MM.1S (cell line): ENCODE data around the gene CRIP3.

ENCODE experiments used
- DNase-seq: peaks from one replicate; pipeline ENCODE4 v3.0.0-alpha.2; 2015
- H2AFZ ChIP-seq: fragments of 300-600 bp; sonication (generic); 2 replicates; pipeline ENCODE4 v1.6.0; 2016; ENCODE audit warnings: antibody characterized with exemption, low read length
- H3F3A ChIP-seq: fragments of 300-600 bp; sonication (generic); 2 replicates; pipeline ENCODE4 v1.6.1; 2016; ENCODE audit warnings: mild to moderate bottlenecking, antibody characterized with exemption, low read length, moderate library complexity, mixed read lengths; ENCODE audit not compliant: insufficient read depth
- H3K27ac ChIP-seq: fragments of 300-600 bp; sonication (generic); 2 replicates; pipeline ENCODE4 v1.5.1; 2016; ENCODE audit warnings: mild to moderate bottlenecking, low read length
- H3K27me3 ChIP-seq: fragments of 300-600 bp; sonication (generic); replicated peaks from 2 replicates; pipeline ENCODE4 v1.6.0; 2016; ENCODE audit warnings: low read length; ENCODE audit not compliant: insufficient read depth
- H3K36me3 ChIP-seq: fragments of 300-600 bp; sonication (generic); replicated peaks from 2 replicates; pipeline ENCODE4 v1.6.1; 2016; ENCODE audit warnings: mild to moderate bottlenecking, low read length, mixed read lengths; ENCODE audit not compliant: insufficient read depth
- H3K4me1 ChIP-seq: fragments of 300-600 bp; sonication (generic); 2 replicates; pipeline ENCODE4 v1.6.1; 2016; ENCODE audit warnings: low read length, mixed read lengths
- H3K4me2 ChIP-seq: fragments of 300-600 bp; sonication (generic); 2 replicates; pipeline ENCODE4 v1.6.0; 2016; ENCODE audit warnings: low read depth, low read length
- H3K4me3 ChIP-seq: fragments of 300-600 bp; sonication (generic); 2 replicates; pipeline ENCODE4 v1.5.1; 2016; ENCODE audit warnings: low read length, mixed read lengths
- H3K79me2 ChIP-seq: fragments of 300-600 bp; sonication (generic); 2 replicates; pipeline ENCODE4 v1.6.1; 2016; ENCODE audit warnings: mixed run types, low read length, mixed read lengths
- H3K9ac ChIP-seq: fragments of 300-600 bp; sonication (generic); 2 replicates; pipeline ENCODE4 v1.6.1; 2016; ENCODE audit warnings: low read length, mixed read lengths
- H3K9me2 ChIP-seq: fragments of 300-600 bp; sonication (generic); replicated peaks from 2 replicates; pipeline ENCODE4 v1.6.1; 2016; ENCODE audit warnings: mild to moderate bottlenecking, low read length, mixed read lengths; ENCODE audit not compliant: insufficient read depth
- H3K9me3 ChIP-seq: fragments of 300-600 bp; sonication (generic); replicated peaks from 2 replicates; pipeline ENCODE4 v1.6.1; 2016; ENCODE audit warnings: mild to moderate bottlenecking, low read length, mixed read lengths; ENCODE audit not compliant: insufficient read depth
- H4K20me1 ChIP-seq: fragments of 300-600 bp; sonication (generic); 2 replicates; pipeline ENCODE4 v1.6.1; 2016; ENCODE audit warnings: mild to moderate bottlenecking, low read length, moderate library complexity, mixed read lengths; ENCODE audit not compliant: insufficient read depth
- EZH2 ChIP-seq: fragments of 300-600 bp; sonication (generic); optimal IDR thresholded peaks from 2 replicates; pipeline ENCODE3; 2017; ENCODE audit warnings: low read depth, mild to moderate bottlenecking, antibody characterized with exemption, low read length, mixed read lengths
- EZH2phosphoT487 ChIP-seq: fragments of 300-600 bp; sonication (generic); IDR thresholded peaks from 2 replicates; pipeline ENCODE4 v1.6.1; 2018; ENCODE audit warnings: antibody characterized with exemption, low read length
- TF ChIP-seq, protein P1 (sequence below): fragments of 300-600 bp; sonication (generic); IDR thresholded peaks from 2 replicates; pipeline ENCODE4 v1.5.1; 2016; ENCODE audit warnings: antibody characterized with exemption, low read length, mixed read lengths

Gene CRIP3

DNA sequence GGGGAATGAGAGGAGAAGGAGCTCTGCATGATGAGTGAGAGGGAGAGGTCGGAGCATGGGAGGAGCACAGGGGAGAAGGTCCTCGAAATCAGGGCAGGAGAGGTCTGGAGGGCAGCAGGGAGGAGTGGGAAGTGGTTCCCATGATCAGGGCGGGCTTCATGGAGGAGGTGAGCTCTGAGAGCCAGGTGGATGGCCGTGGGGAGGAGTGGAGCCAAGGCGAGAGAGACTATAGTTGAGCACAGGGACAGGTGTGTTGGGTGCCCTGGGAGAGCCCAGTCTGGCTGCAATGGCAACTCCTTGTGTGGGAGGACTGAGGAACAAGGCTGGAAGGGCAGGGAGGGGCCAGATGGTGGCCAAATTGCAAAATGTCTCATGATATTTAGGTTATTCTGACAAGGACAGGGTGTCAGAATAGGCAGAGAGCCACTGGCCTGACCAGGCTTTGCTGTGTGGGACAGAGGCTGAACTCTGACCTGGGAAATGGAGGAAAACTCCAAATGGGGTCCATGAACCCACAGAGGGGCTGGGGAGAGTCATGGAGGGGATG, 44.0 kb downstream of the CRIP3 start:
- Histone ChIP-seq H3K9me2 (no peaks in the 10 kb centered on the region), H3K4me2 (no peak overlapping the region), H3K4me3 (no peak overlapping the region), H3K4me1 (no peaks in the 10 kb centered on the region), H3F3A (no peaks in the 10 kb centered on the region), H4K20me1 (no peaks in the 10 kb centered on the region), H3K27me3 (no peaks in the 10 kb centered on the region), H3K9ac (no peak overlapping the region), H3K79me2 (no peaks in the 10 kb centered on the region), H3K27ac (no peak overlapping the region), H3K9me3 (no peaks in the 10 kb centered on the region), H3K36me3 (no peaks in the 10 kb centered on the region), H2AFZ (no peak overlapping the region)
- no peak for DNase-seq
- no peak for TF ChIP-seq EZH2phosphoT487
- TF ChIP-seq, protein P1, sequence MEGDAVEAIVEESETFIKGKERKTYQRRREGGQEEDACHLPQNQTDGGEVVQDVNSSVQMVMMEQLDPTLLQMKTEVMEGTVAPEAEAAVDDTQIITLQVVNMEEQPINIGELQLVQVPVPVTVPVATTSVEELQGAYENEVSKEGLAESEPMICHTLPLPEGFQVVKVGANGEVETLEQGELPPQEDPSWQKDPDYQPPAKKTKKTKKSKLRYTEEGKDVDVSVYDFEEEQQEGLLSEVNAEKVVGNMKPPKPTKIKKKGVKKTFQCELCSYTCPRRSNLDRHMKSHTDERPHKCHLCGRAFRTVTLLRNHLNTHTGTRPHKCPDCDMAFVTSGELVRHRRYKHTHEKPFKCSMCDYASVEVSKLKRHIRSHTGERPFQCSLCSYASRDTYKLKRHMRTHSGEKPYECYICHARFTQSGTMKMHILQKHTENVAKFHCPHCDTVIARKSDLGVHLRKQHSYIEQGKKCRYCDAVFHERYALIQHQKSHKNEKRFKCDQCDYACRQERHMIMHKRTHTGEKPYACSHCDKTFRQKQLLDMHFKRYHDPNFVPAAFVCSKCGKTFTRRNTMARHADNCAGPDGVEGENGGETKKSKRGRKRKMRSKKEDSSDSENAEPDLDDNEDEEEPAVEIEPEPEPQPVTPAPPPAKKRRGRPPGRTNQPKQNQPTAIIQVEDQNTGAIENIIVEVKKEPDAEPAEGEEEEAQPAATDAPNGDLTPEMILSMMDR, result no peak
- TF ChIP-seq EZH2, result no peak

DNA sequence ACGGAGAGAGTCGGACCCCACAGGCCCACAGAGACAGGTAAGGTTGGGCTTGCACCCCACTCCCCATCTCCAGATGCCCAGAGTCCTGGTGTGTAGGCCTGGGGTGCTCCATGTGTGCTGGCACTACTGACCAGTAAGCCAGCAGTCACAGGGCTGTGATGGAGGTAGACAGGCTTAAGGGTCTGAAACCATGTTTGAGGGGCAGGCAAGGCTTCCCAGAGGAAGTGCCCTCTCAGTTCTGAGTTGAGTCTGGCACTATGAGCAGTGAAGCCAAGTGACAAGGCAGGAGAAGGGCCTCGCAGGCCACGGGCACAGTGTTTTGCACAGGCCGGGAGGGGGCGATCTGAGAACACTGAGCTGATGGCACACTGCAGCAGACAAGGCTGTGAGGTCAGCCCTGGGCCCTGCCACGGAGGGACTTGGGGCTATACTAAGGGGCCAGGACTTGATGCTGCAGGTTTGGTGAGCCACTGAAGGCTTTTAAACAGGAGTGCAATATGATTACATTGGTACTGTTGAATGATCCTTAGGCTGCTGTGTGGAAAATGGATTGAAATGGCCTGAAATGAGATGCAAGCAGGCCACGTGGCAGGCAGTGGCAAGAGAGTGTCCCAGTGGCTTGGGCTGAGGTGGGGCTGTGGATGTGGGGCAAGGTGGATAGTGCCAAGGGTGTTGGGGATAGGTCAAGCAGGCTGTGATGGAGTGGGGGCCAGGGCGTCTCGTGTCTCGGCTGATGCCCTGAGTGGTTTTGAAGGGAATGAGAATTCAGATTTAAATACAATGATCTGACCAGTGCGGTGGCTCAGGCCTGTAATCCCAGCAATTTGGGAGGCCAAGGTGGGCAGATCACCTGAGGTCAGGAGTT, 45.1 kb downstream of the CRIP3 start:
- H3K9me2 ChIP-seq, result no peaks in the 10 kb centered on the region
- H3F3A ChIP-seq, result no peaks in the 10 kb centered on the region
- no peak overlapping the region for H3K27ac ChIP-seq
- H3K4me1 ChIP-seq, result no peaks in the 10 kb centered on the region
- H3K4me2 ChIP-seq, result no peak overlapping the region
- no peaks in the 10 kb centered on the region for H3K36me3 ChIP-seq
- TF ChIP-seq, protein P1, result peak; percentile 87
- TF ChIP-seq EZH2phosphoT487, result no peak
- no peaks in the 10 kb centered on the region for H4K20me1 ChIP-seq
- H2AFZ ChIP-seq, result no peak overlapping the region
- H3K9ac ChIP-seq, result no peak overlapping the region
- peak; percentile 69 for DNase-seq
- H3K9me3 ChIP-seq, result no peaks in the 10 kb centered on the region
- no peak overlapping the region for H3K4me3 ChIP-seq
- H3K27me3 ChIP-seq, result no peaks in the 10 kb centered on the region
- no peaks in the 10 kb centered on the region for H3K79me2 ChIP-seq

DNA sequence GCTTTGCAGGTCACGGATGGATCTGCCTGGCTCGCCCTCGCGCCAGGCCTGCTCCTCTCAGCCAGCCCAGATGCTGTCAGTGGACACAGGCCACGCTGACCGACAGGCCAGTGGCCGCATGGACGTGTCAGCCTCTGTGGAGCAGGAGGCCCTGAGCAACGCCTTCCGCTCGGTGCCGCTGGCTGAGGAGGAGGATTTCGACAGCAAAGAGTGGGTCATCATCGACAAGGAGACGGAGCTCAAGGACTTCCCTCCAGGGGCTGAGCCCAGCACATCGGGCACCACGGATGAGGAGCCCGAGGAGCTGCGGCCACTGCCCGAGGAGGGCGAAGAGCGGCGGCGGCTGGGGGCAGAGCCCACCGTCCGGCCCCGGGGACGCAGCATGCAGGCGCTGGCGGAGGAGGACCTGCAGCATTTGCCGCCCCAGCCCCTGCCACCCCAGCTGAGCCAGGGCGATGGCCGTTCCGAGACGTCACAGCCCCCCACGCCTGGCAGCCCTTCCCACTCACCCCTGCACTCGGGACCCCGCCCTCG, 45.8 kb downstream of the CRIP3 start:
- no peak overlapping the region for H2AFZ ChIP-seq
- no peak overlapping the region for H3K4me2 ChIP-seq
- no peaks in the 10 kb centered on the region for H3K9me3 ChIP-seq
- H3K9ac ChIP-seq, result no peak overlapping the region
- peaks cover 4% of the 10 kb centered on the region for H3K4me1 ChIP-seq
- H3K36me3 ChIP-seq, result no peaks in the 10 kb centered on the region
- H3K79me2 ChIP-seq, result no peaks in the 10 kb centered on the region
- no peak overlapping the region for H3K27ac ChIP-seq
- no peak for DNase-seq
- H4K20me1 ChIP-seq, result no peaks in the 10 kb centered on the region
- TF ChIP-seq, protein P1, result no peak
- TF ChIP-seq EZH2 (no peak), EZH2phosphoT487 (no peak)
- H3K27me3 ChIP-seq, result no peaks in the 10 kb centered on the region
- H3K9me2 ChIP-seq, result no peaks in the 10 kb centered on the region
- H3K4me3 ChIP-seq, result no peak overlapping the region
- no peaks in the 10 kb centered on the region for H3F3A ChIP-seq
